B cell (primary cell): ENCODE data around the gene ROPN1B. TPM values are rescaled to one million over a fixed set of nuclear protein-coding genes. Genes with fewer than 3 reads are reported as not detected.

Source experiments
- ATAC-seq: fragments of 200-7000 bp; cut with Tn5 transposase; one replicate; pipeline ENCODE4 v1.10.0; 2021; ENCODE audit warnings: low read depth, mild to moderate bottlenecking, moderate number of reproducible peaks, moderate library complexity
- CTCF ChIA-PET: fragments of 350-600 bp; sonication (Branson Sonifier 250); formaldehyde crosslinking; loops from one replicate; lab custom pipeline; 2021; ENCODE audit warnings: antibody characterized with exemption, inconsistent platforms; lab: Charles Lee
- POLR2A ChIA-PET: fragments of 350-600 bp; sonication (Branson Sonifier 250); formaldehyde crosslinking; loops from one replicate; lab custom pipeline; 2021; ENCODE audit warnings: antibody characterized with exemption; lab: Charles Lee
- DNase-seq: peaks from one replicate; pipeline ENCODE4 v3.0.0; 2013
- H2AFZ ChIP-seq: 2 replicates; pipeline ENCODE4 v1.6.1; 2012; ENCODE audit warnings: mild to moderate bottlenecking, low read depth, low read length; ENCODE audit not compliant: insufficient read depth, poor library complexity, severe bottlenecking
- H3K27ac ChIP-seq, 2 donors: 1 replicate in 1 of 2; 2 replicates in 1 of 2; pipeline ENCODE4 v1.5.1; 2012 to 2013; ENCODE audit warnings: low read length in 2 of 2, mild to moderate bottlenecking in 2 of 2, moderate library complexity in 1 of 2
- H3K27me3 ChIP-seq, 4 experiments: fragments of 200-600 bp in 1 of 4; sonication (generic) in 1 of 4; replicated peaks in 1 of 4; 1 replicate in 2 of 4; 2 replicates in 2 of 4; pipeline versions ENCODE4 v1.6.1 to v1.7.0; 2013 to 2016; ENCODE audit warnings: low read length in 3 of 4, mild to moderate bottlenecking in 2 of 4, mixed read lengths in 1 of 4, moderate library complexity in 1 of 4; ENCODE audit not compliant: insufficient read depth in 4 of 4, control insufficient read depth in 3 of 4; ENCODE audit errors: control extremely low read depth in 1 of 4
- H3K36me3 ChIP-seq, 2 experiments: replicated peaks in 1 of 2; 1 replicate in 1 of 2; 2 replicates in 1 of 2; pipeline versions ENCODE4 v1.6.1 to v1.7.1; 2013; ENCODE audit warnings: low read length in 1 of 2; ENCODE audit not compliant: insufficient read depth in 2 of 2, control insufficient read depth in 1 of 2; ENCODE audit errors: control extremely low read depth in 1 of 2, extremely low read depth in 1 of 2
- H3K4me1 ChIP-seq, 2 donors: fragments of 200-600 bp in 1 of 2; sonication (generic) in 1 of 2; 1 replicate in 1 of 2; 2 replicates in 1 of 2; pipeline versions ENCODE4 v1.5.1 to v1.6.1; 2013 to 2017; ENCODE audit warnings: low read length in 2 of 2; ENCODE audit not compliant: control insufficient read depth in 2 of 2, insufficient read depth in 2 of 2
- H3K4me2 ChIP-seq: replicated peaks from 2 replicates; pipeline ENCODE3; 2012; ENCODE audit warnings: mild to moderate bottlenecking, low read depth, low read length; ENCODE audit not compliant: poor library complexity, severe bottlenecking
- H3K4me3 ChIP-seq, 5 experiments: fragments of 200-600 bp in 1 of 5; sonication (generic) in 1 of 5; 1 replicate in 3 of 5; 2 replicates in 2 of 5; pipeline versions ENCODE4 v1.5.1 to v1.7.0; 2011 to 2016; ENCODE audit warnings: low read length in 4 of 5, mild to moderate bottlenecking in 4 of 5, low read depth in 2 of 5, control low read depth in 1 of 5, moderate library complexity in 1 of 5; ENCODE audit not compliant: insufficient read depth in 1 of 5; ENCODE audit errors: control extremely low read depth in 1 of 5, extremely low read depth in 1 of 5
- H3K79me2 ChIP-seq: fragments of 200-600 bp; sonication (generic); one replicate; pipeline ENCODE4 v1.6.0; 2016; ENCODE audit warnings: low read length; ENCODE audit not compliant: control insufficient read depth, insufficient read depth
- H3K9ac ChIP-seq: fragments of 200-600 bp; sonication (generic); 2 replicates; pipeline ENCODE4 v1.6.1; 2017; ENCODE audit warnings: mild to moderate bottlenecking, low read length, moderate library complexity
- H3K9me3 ChIP-seq, 3 donors: one replicate each; pipeline versions ENCODE4 v1.6.1 to v1.7.1; 2013; ENCODE audit warnings: low read length in 2 of 3; ENCODE audit not compliant: control insufficient read depth in 2 of 3, insufficient read depth in 1 of 3; ENCODE audit errors: control extremely low read depth in 1 of 3
- H4K20me1 ChIP-seq: 2 replicates; pipeline ENCODE4 v1.6.0; 2012; ENCODE audit warnings: mild to moderate bottlenecking, low read length; ENCODE audit not compliant: insufficient read depth, control insufficient read depth, poor library complexity, severe bottlenecking
- H3K27ac Mint-ChIP-seq: one replicate; pipeline ENCODE4 v1.8.0; 2021; ENCODE audit warnings: mixed read lengths
- H3K27me3 Mint-ChIP-seq: one replicate; pipeline ENCODE4 v1.8.0; 2021; ENCODE audit warnings: mixed read lengths
- H3K4me1 Mint-ChIP-seq: one replicate; pipeline ENCODE4 v1.8.0; 2021; ENCODE audit warnings: mixed read lengths
- H3K4me3 Mint-ChIP-seq: one replicate; pipeline ENCODE4 v1.8.0; 2021; ENCODE audit warnings: mixed read lengths
- H3K9me3 Mint-ChIP-seq: one replicate; pipeline ENCODE4 v1.8.0; 2022; ENCODE audit warnings: mixed read lengths; ENCODE audit not compliant: insufficient read depth
- CTCF ChIP-seq: fragments of 200-600 bp; IDR thresholded peaks from one replicate; pipeline ENCODE4 v1.8.0; 2022; ENCODE audit warnings: antibody characterized with exemption, mild to moderate bottlenecking
- EZH2 ChIP-seq: IDR thresholded peaks from 2 replicates; pipeline ENCODE4 v1.6.1; 2012; ENCODE audit warnings: borderline replicate concordance, low read depth, mild to moderate bottlenecking, moderate library complexity, low read length; ENCODE audit not compliant: insufficient read depth, poor library complexity, severe bottlenecking
- WGBS: methylation state at CpG from one replicate; pipeline ENCODE4 v1.1.5; 2013; ENCODE audit warnings: missing lambda C conversion rate; ENCODE audit not compliant: insufficient coverage; 5-methylcytosine and 5-hydroxymethylcytosine counted together
- intact Hi-C: fragments of 100-400 bp; cut with micrococcal nuclease; formaldehyde crosslinking; loops from one replicate; pipeline ENCODE4 v1.10.0; 2022
- polyA plus RNA-seq: library from polyadenylated mRNA; depleted of rRNA; stranded (reverse); fragments of >200 nt; gene quantifications from 2 replicates; pipeline ENCODE4 v1.2.3, GENCODE V29; 2012
- total RNA-seq, 2 donors: library from RNA; stranded (reverse); fragments of 120-200 nt in 1 of 2; gene quantifications; 1 replicate in 1 of 2; 2 replicates in 1 of 2; pipeline versions ENCODE4 v1.2.3 to v1.2.4, GENCODE V29; 2013 to 2022

The ROPN1B gene
- total and polyA plus RNA-seq, 2 donors (not counting 1 experiment from before 2014, with no cell fraction given), result not detected

GRCh38 chr3:126002189-126002588 is 33.2 kb downstream of the ROPN1B start:
- CTCF ChIA-PET, result no interaction called here
- Histone ChIP-seq H3K4me2 (no peak overlapping the region), H3K9me3 (peaks cover 0 to 13% (median 0%) of the 10 kb centered on the region in 3 donors), H3K36me3 (peaks cover 0 to 14% of the 10 kb centered on the region in 2 experiments), H3K4me1 (no peaks in the 10 kb centered on the region), H3K4me3 (no peak overlapping the region), H3K27ac (no peak overlapping the region), H3K79me2 (no peaks in the 10 kb centered on the region), H4K20me1 (no peaks in the 10 kb centered on the region), H3K9ac (no peak overlapping the region), H3K27me3 (no peaks in the 10 kb centered on the region), H2AFZ (no peak overlapping the region)
- Mint-ChIP-seq H3K4me3 (no peak overlapping the region), H3K27me3 (no peaks in the 10 kb centered on the region), H3K27ac (no peak overlapping the region), H3K4me1 (no peaks in the 10 kb centered on the region), H3K9me3 (peaks cover 2% of the 10 kb centered on the region)
- no peak for ATAC-seq
- no peak for DNase-seq
- TF ChIP-seq CTCF (no peak), EZH2 (no peak)
- POLR2A ChIA-PET, result no interaction called here
- intact Hi-C loops, result no loop called here

- ChIA-PET CTCF (no interaction called here), POLR2A (no interaction called here)
- Histone ChIP-seq H3K27me3 (no peaks in the 10 kb centered on the region), H3K4me2 (no peak overlapping the region), H4K20me1 (no peaks in the 10 kb centered on the region), H3K9ac (no peak overlapping the region), H3K79me2 (no peaks in the 10 kb centered on the region), H3K4me3 (no peak overlapping the region), H3K9me3 (peaks cover 0 to 11% (median 0%) of the 10 kb centered on the region in 3 donors), H2AFZ (no peak overlapping the region), H3K27ac (no peak overlapping the region), H3K36me3 (peaks cover 0 to 23% of the 10 kb centered on the region in 2 experiments), H3K4me1 (no peaks in the 10 kb centered on the region)
- intact Hi-C loops, result no loop called here
- ATAC-seq (no peak), DNase-seq (no peak)
- Mint-ChIP-seq H3K27ac (no peak overlapping the region), H3K4me3 (no peak overlapping the region), H3K9me3 (peaks cover 2% of the 10 kb centered on the region), H3K27me3 (no peaks in the 10 kb centered on the region), H3K4me1 (no peaks in the 10 kb centered on the region)
- TF ChIP-seq EZH2 (no peak), CTCF (no peak)
- WGBS, result 93% methylated on average over 10 of the region's 10 CpGs
Measured at GRCh38 chr3:126003447-126004190, 34.6 kb downstream of the ROPN1B start.
